ENCODE results near the gene KCNMA1.

KCNMA1 gene

DNA sequence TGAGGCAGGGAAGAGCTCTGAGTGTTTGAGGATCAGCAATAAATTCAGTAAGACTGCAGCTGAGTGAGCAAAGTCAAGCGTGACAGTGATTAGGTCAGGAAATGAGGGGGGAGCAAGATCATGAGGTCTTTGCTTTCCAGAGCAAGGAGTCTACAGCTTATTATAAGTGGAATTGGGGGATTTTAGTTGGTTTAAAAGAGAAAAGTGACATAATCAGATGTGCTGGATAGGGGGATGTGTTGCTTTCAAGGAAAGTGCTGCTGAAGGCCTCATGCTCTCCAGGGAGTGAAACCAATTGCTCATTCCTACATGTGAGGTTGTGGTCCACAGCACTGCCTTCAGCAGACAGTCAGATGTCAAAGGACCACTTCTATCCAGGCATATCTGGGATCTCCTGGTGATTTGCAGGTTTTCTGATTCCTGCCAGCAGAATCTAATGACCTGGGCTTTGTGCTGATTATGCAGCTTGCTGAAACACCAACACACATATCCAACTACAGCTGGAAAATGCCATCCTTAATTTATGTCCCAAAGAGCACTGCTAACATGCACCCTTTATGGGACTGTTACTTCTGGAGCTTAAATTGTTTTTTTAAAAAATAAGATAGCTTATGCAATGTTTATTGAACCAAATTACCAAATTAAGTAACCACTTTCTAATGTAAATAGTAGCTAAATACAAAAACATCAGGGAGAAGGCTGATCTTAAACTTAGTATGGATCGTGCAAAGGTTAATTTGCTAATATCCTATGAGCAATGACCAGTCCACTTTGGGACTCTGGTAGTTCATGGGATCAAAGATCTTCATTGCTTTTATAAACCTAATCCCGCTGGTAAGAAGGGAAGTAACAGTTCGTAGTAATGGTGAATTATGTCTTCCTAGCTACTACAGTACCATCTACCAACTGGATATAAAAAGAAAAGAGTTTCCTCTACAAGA, 607.6 kb downstream of the KCNMA1 start:
- Histone ChIP-seq H3K36me3 (no peaks in the 10 kb centered on the region), H3K4me3 (ENCODE audit: low read depth in 1 of 2, low read length in 1 of 2) (no peak overlapping the region), H3K9me3 (no peaks in the 10 kb centered on the region), H3K27ac (no peak overlapping the region), H3K4me1 (ENCODE audit: control insufficient read depth in 1 of 2, insufficient read depth in 1 of 2, low read depth in 1 of 2, low read length in 1 of 2) (peaks cover 34 to 45% of the 10 kb centered on the region in 2 experiments), H3K27me3 (no peaks in the 10 kb centered on the region)
- TF ChIP-seq, protein P1, sequence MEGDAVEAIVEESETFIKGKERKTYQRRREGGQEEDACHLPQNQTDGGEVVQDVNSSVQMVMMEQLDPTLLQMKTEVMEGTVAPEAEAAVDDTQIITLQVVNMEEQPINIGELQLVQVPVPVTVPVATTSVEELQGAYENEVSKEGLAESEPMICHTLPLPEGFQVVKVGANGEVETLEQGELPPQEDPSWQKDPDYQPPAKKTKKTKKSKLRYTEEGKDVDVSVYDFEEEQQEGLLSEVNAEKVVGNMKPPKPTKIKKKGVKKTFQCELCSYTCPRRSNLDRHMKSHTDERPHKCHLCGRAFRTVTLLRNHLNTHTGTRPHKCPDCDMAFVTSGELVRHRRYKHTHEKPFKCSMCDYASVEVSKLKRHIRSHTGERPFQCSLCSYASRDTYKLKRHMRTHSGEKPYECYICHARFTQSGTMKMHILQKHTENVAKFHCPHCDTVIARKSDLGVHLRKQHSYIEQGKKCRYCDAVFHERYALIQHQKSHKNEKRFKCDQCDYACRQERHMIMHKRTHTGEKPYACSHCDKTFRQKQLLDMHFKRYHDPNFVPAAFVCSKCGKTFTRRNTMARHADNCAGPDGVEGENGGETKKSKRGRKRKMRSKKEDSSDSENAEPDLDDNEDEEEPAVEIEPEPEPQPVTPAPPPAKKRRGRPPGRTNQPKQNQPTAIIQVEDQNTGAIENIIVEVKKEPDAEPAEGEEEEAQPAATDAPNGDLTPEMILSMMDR (IDR thresholded peaks at IDR 0.05), result no peak

DNA sequence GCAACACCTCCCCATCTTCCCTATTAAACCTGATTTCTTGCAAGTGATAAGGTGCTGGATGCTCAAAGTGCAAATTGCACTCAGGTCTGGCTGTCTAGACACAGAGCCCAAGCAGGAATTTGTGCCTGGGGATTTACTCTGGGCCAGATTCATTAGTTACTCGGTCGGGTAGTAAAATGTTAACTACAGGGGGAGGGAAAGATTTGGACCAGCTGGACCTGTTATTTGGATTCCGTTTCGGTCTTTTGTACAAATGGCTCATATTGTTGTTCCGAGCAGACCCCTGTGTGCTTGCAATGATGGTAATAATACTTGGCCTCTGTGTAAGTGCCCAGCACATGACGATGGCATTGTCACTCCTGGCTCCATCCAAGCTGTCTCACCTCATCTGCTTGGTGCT, 609.6 kb downstream of the KCNMA1 start:
- Histone ChIP-seq H3K27ac (no peak overlapping the region), H3K27me3 (no peaks in the 10 kb centered on the region), H3K4me1 (ENCODE audit: control insufficient read depth in 1 of 2, insufficient read depth in 1 of 2, low read depth in 1 of 2, low read length in 1 of 2) (peaks cover 43 to 56% of the 10 kb centered on the region in 2 experiments), H3K9me3 (no peaks in the 10 kb centered on the region), H3K4me3 (ENCODE audit: low read depth in 1 of 2, low read length in 1 of 2) (no peak overlapping the region), H3K36me3 (no peaks in the 10 kb centered on the region)
- TF ChIP-seq, protein P1 (IDR thresholded peaks at IDR 0.05), result no peak

DNA sequence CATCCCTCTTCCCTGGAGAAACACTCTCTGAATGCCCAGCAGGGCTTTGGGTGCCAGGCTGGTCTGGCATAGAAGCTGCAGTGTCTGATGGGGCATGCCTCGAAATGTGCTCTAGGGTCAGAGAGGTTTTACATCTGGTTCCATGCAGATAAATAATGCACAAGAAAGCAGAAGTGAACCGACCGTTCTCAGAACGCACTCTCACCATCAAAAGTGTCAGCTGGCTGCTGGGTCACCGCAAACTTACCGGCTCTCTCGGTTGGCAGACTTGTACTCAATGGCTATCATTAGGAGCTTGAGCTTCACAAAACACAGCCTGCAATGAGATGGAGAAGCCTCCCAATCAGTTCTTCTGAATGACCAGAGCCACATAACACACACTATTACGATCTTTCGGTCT, 610.0 kb downstream of the KCNMA1 start:
- Histone ChIP-seq H3K27me3 (no peaks in the 10 kb centered on the region), H3K9me3 (no peaks in the 10 kb centered on the region), H3K4me3 (ENCODE audit: low read depth in 1 of 2, low read length in 1 of 2) (no peak overlapping the region), H3K36me3 (no peaks in the 10 kb centered on the region), H3K4me1 (ENCODE audit: control insufficient read depth in 1 of 2, insufficient read depth in 1 of 2, low read depth in 1 of 2, low read length in 1 of 2) (peaks cover 39 to 51% of the 10 kb centered on the region in 2 experiments), H3K27ac (no peak overlapping the region)
- TF ChIP-seq, protein P1 (IDR thresholded peaks at IDR 0.05), result no peak

DNA sequence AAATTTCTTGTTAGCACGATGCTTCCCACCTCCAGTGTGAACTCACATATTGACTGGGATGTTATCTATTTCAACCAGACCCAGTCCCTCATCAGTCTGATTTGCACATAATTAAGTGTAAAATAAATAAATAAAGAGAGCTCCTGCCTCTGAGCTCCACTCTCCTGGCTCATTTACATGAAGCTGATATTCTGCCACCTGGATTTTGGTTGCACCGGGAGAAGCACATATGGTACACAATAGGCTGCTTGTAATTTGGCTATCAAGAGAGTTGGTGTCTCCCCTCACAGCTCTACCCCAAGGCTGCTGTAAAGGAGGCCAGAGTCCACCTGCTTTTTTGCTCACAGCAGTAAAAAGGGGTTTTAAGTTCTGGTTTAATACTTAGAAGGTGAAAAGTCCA, 610.5 kb downstream of the KCNMA1 start:
- no peaks in the 10 kb centered on the region for H3K27me3 ChIP-seq
- H3K36me3 ChIP-seq, result no peaks in the 10 kb centered on the region
- H3K9me3 ChIP-seq, result no peaks in the 10 kb centered on the region
- H3K4me3 ChIP-seq (ENCODE audit: low read depth in 1 of 2, low read length in 1 of 2), result no peak overlapping the region
- H3K27ac ChIP-seq, result no peak overlapping the region
- TF ChIP-seq, protein P1 (IDR thresholded peaks at IDR 0.05), result no peak
- peaks cover 35 to 47% of the 10 kb centered on the region in 2 experiments for H3K4me1 ChIP-seq (ENCODE audit: control insufficient read depth in 1 of 2, insufficient read depth in 1 of 2, low read depth in 1 of 2, low read length in 1 of 2)

DNA sequence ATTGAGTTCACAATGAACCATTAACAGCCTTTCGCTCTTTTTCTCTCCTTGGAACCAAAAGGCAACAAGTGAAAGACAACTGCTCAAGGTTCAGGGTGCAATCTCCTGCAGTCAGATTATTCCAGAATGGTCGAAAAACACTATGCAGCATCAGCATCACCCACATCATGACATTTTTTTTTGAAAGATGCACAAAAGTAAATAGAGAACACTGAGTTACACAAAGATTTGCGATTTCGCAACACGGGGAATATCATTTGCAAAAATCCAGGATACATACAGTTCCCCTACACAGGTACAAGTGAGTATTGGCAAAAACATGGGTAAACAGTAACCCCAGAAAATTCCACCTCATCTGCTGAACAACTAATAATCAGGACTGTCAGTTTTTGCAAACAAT, 611.5 kb downstream of the KCNMA1 start:
- H3K27me3 ChIP-seq, result no peaks in the 10 kb centered on the region
- H3K4me1 ChIP-seq (ENCODE audit: control insufficient read depth in 1 of 2, insufficient read depth in 1 of 2, low read depth in 1 of 2, low read length in 1 of 2), result peaks cover 25 to 37% of the 10 kb centered on the region in 2 experiments
- H3K27ac ChIP-seq, result no peak overlapping the region
- H3K4me3 ChIP-seq (ENCODE audit: low read depth in 1 of 2, low read length in 1 of 2), result no peak overlapping the region
- no peaks in the 10 kb centered on the region for H3K36me3 ChIP-seq
- H3K9me3 ChIP-seq, result no peaks in the 10 kb centered on the region
- TF ChIP-seq, protein P1 (IDR thresholded peaks at IDR 0.05), result no peak
